ENCODE data around the gene IQCE.

- TF ChIP-seq, protein P1, sequence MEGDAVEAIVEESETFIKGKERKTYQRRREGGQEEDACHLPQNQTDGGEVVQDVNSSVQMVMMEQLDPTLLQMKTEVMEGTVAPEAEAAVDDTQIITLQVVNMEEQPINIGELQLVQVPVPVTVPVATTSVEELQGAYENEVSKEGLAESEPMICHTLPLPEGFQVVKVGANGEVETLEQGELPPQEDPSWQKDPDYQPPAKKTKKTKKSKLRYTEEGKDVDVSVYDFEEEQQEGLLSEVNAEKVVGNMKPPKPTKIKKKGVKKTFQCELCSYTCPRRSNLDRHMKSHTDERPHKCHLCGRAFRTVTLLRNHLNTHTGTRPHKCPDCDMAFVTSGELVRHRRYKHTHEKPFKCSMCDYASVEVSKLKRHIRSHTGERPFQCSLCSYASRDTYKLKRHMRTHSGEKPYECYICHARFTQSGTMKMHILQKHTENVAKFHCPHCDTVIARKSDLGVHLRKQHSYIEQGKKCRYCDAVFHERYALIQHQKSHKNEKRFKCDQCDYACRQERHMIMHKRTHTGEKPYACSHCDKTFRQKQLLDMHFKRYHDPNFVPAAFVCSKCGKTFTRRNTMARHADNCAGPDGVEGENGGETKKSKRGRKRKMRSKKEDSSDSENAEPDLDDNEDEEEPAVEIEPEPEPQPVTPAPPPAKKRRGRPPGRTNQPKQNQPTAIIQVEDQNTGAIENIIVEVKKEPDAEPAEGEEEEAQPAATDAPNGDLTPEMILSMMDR (IDR thresholded peaks at IDR 0.05): no peak
- TF ChIP-seq EP300 (IDR thresholded peaks at IDR 0.05): no peak
- TF ChIP-seq POLR2A (IDR thresholded peaks at IDR 0.05): no peak
Observed at GRCh38 chr7:2595258-2595860, 36.6 kb downstream of the IQCE start.

All from ovary (tissue), 3 donors.